Right lobe of liver (tissue), 4 donors: Measurements from ENCODE around the gene NDUFS2.

Experiments
- CTCF ChIP-seq, 4 donors: fragments of 200-600 bp in 3 of 4; fragments of 450-650 bp in 1 of 4; IDR thresholded peaks; one replicate each; pipeline versions ENCODE4 v1.5.1 to v1.8.0; 2016 to 2022; ENCODE audit warnings: antibody characterized with exemption in 4 of 4, mild to moderate bottlenecking in 2 of 4
- POLR2A ChIP-seq: fragments of 450-650 bp; IDR thresholded peaks from one replicate; pipeline ENCODE4 v1.6.1; 2017; ENCODE audit warnings: antibody characterized with exemption, mild to moderate bottlenecking
- donor health status: DM: no; HTN: no; CAD: no.
- donor health status: DM: no; HTN: no; CAD: no.
- donor health status: DM: no; HTN: yes; CAD: no.

- no peak for TF ChIP-seq CTCF (IDR thresholded peaks at IDR 0.05)
- peak; percentile 61 for TF ChIP-seq POLR2A
These were observed 48.4 kb upstream of the NDUFS2 start, which contains the start of gene UFC1 for GRCh38 chr1:161153682-161154337.
